K562 (cell line): Measurements from ENCODE around the gene KLHL12. TPM values are rescaled to one million over a fixed set of nuclear protein-coding genes. Genes with fewer than 3 reads are reported as not detected.

Experiments used
- BRCA1 ChIP-seq, 2 experiments: fragments of 450-650 bp in 1 of 2; sonication (generic) in 1 of 2; formaldehyde crosslinking in 1 of 2; IDR thresholded peaks; 2 replicates each; pipeline versions ENCODE4 v1.5.0 to v1.6.1; 2017 to 2020; ENCODE audit warnings: mild to moderate bottlenecking in 1 of 2, missing genetic modification reagents in 1 of 2
- CXXC5 ChIP-seq: fragments of 250-450 bp; sonication (Bioruptor Pico); IDR thresholded peaks from 2 replicates; pipeline ENCODE4 v1.8.0; 2022; ENCODE audit warnings: inconsistent platforms, mild to moderate bottlenecking, moderate library complexity
- DLX4 ChIP-seq: fragments of 250-450 bp; sonication (Bioruptor Pico); IDR thresholded peaks from 2 replicates; pipeline ENCODE4 v1.6.1; 2021; ENCODE audit warnings: mild to moderate bottlenecking
- HCFC1 ChIP-seq: IDR thresholded peaks from 2 replicates; pipeline ENCODE4 v1.6.1; 2012; ENCODE audit warnings: low read depth, low read length, improper control_type of control experiment
- HMG20A ChIP-seq: fragments of 450-650 bp; formaldehyde crosslinking; conservative IDR thresholded peaks from 2 replicates; pipeline ENCODE4 v1.4.0; 2020; ENCODE audit warnings: mild to moderate bottlenecking, mixed read lengths
- HMGN3 ChIP-seq: IDR thresholded peaks from 2 replicates; pipeline ENCODE4 v1.6.1; 2011; ENCODE audit warnings: borderline replicate concordance, low read depth, mild to moderate bottlenecking, mixed read lengths, low read length; ENCODE audit not compliant: insufficient read length; ENCODE audit errors: extremely low read depth
- HNRNPUL1 ChIP-seq: fragments of 200-400 bp; formaldehyde crosslinking; IDR thresholded peaks from 2 replicates; pipeline ENCODE4 v1.6.1; 2017; ENCODE audit warnings: low read length
- ID3 ChIP-seq, 2 experiments: fragments of 250-450 bp in 1 of 2; fragments of 450-650 bp in 1 of 2; sonication (Bioruptor Pico) in 1 of 2; IDR thresholded peaks; 2 replicates each; pipeline versions ENCODE4 v1.6.1 to v1.8.0; 2016 to 2021; ENCODE audit warnings: mild to moderate bottlenecking in 2 of 2, moderate library complexity in 2 of 2, missing compliant biosample characterization in 1 of 2, missing genetic modification characterization in 1 of 2
- MAFK ChIP-seq: IDR thresholded peaks from 2 replicates; pipeline ENCODE4 v1.6.1; 2011; ENCODE audit warnings: low read length, improper control_type of control experiment
- MTA2 ChIP-seq: fragments of 450-650 bp; IDR thresholded peaks from 2 replicates; pipeline ENCODE4 v1.6.1; 2016; ENCODE audit warnings: low read depth
- NONO ChIP-seq, 2 experiments: fragments of 200-400 bp in 1 of 2; fragments of 450-650 bp in 1 of 2; formaldehyde crosslinking in 1 of 2; IDR thresholded peaks; 2 replicates each; pipeline ENCODE4 v1.6.1; 2017; ENCODE audit warnings: low read depth in 2 of 2, mild to moderate bottlenecking in 2 of 2, moderate library complexity in 2 of 2, low read length in 1 of 2
- NR2C2 ChIP-seq, 2 experiments: fragments of 200-800 bp in 1 of 2; sonication (Bioruptor generic) in 1 of 2; sonication (generic) in 1 of 2; formaldehyde crosslinking in 1 of 2; IDR thresholded peaks; 2 replicates each; pipeline versions ENCODE4 v1.6.1 to v1.8.0; 2016 to 2022; ENCODE audit warnings: mild to moderate bottlenecking in 1 of 2, missing compliant biosample characterization in 1 of 2, missing genetic modification characterization in 1 of 2, missing genetic modification reagents in 1 of 2
- PHB ChIP-seq: fragments of 250-450 bp; sonication (Bioruptor Pico); IDR thresholded peaks from 2 replicates; pipeline ENCODE4 v1.5.0; 2021
- PHB2 ChIP-seq: fragments of 450-650 bp; IDR thresholded peaks from 2 replicates; pipeline ENCODE4 v1.6.1; 2017; ENCODE audit warnings: low read depth
- RBFOX2 ChIP-seq: fragments of 200-400 bp; formaldehyde crosslinking; IDR thresholded peaks from 2 replicates; pipeline ENCODE4 v1.6.1; 2017; ENCODE audit warnings: low read depth, mild to moderate bottlenecking, low read length, moderate library complexity
- RNF2 ChIP-seq: sonication (generic); IDR thresholded peaks from 2 replicates; pipeline ENCODE4 v1.6.1; 2016
- SAP30 ChIP-seq: fragments of 200-600 bp; sonication (generic); IDR thresholded peaks from 2 replicates; pipeline ENCODE4 v1.6.1; 2012; ENCODE audit warnings: borderline replicate concordance, low read depth, mild to moderate bottlenecking, moderate library complexity, low read length, control low read depth, inconsistent platforms; ENCODE audit not compliant: insufficient read depth, poor library complexity, severe bottlenecking
- TAF9B ChIP-seq: fragments of 450-650 bp; IDR thresholded peaks from 2 replicates; pipeline ENCODE4 v1.6.1; 2018; ENCODE audit warnings: mild to moderate bottlenecking; ENCODE audit not compliant: partially characterized antibody
- TAL1 ChIP-seq: fragments of 450-650 bp; IDR thresholded peaks from 2 replicates; pipeline ENCODE4 v1.6.1; 2016; ENCODE audit warnings: mild to moderate bottlenecking
- ZBTB17 ChIP-seq: fragments of 450-650 bp; formaldehyde crosslinking; IDR thresholded peaks from 2 replicates; pipeline ENCODE4 v1.4.0; 2020; ENCODE audit warnings: mild to moderate bottlenecking
- ZBTB26 ChIP-seq: fragments of 450-650 bp; formaldehyde crosslinking; IDR thresholded peaks from 2 replicates; pipeline ENCODE4 v1.4.0; 2022; ENCODE audit warnings: missing genetic modification characterization
- ZBTB33 ChIP-seq: sonication (generic); formaldehyde crosslinking; IDR thresholded peaks from 2 replicates; pipeline ENCODE4 v1.8.1; 2023; ENCODE audit warnings: mild to moderate bottlenecking, missing genetic modification reagents
- ZFP30 ChIP-seq: fragments of 250-450 bp; sonication (Bioruptor Pico); IDR thresholded peaks from 2 replicates; pipeline ENCODE4 v1.8.0; 2022; ENCODE audit warnings: moderate library complexity, mild to moderate bottlenecking, inconsistent platforms, borderline replicate concordance
- ZNF717 ChIP-seq: fragments of 250-450 bp; sonication (Bioruptor Pico); IDR thresholded peaks from 2 replicates; pipeline ENCODE4 v1.5.0; 2021
- polyA plus RNA-seq, 8 experiments: library from polyadenylated mRNA; depleted of rRNA in 4 of 8; stranded (reverse) in 5 of 8; unstranded in 3 of 8; fragments of >200 nt; fragmentation: Nextera tagmentation in 2 of 8; fragmentation: Illumina TruSeq in 1 of 8; extraction: Ambion mirVana in 2 of 8; extraction: Trizol in 1 of 8; gene quantifications; 2 replicates each; pipeline versions ENCODE4 v1.2.1 to v1.2.3, GENCODE V29; 2011 to 2014; ENCODE audit warnings: inconsistent platforms in 1 of 8, missing spikeins in 1 of 8
- total RNA-seq, 7 experiments: library from RNA; depleted of rRNA in 6 of 7; stranded (reverse); fragments of >200 nt in 6 of 7; fragmentation: Illumina TruSeq in 2 of 7; extraction: Trizol in 2 of 7; gene quantifications; 2 replicates each; pipeline versions ENCODE4 v1.2.1 to v1.2.3, GENCODE V29; 2011 to 2021; ENCODE audit warnings: low replicate concordance in 1 of 7

KLHL12 gene
- total and polyA plus RNA-seq, 9 of the 15 experiments (the other 6 are each of a cell fraction or from before 2014, with no cell fraction given), result 23.1 to 85.1 (median 35.0) TPM

GRCh38 chr1:202957733-202958543 is 30.9 kb upstream of the KLHL12 start, which contains the start of gene ADIPOR1 (continued):
- 0 out of 2 replicates have a peak, but pooled peaks have one; percentile 24 for TF ChIP-seq NR2C2 (CRISPR knock-in tag; IDR thresholded peaks at IDR 0.05)
- peak; percentile 87 for TF ChIP-seq NR2C2 (tag; IDR thresholded peaks at IDR 0.05)
- TF ChIP-seq ZFP30 (CRISPR knock-in tag), result no peak
- no peak for TF ChIP-seq HMG20A
- peak; percentile 65 for TF ChIP-seq HMGN3
- TF ChIP-seq DLX4 (CRISPR knock-in tag), result no peak
- TF ChIP-seq HCFC1, result peak; percentile 64
- TF ChIP-seq ZNF717 (CRISPR knock-in tag), result peak; percentile 56; the same call in 1 of the 2 replicates
- TF ChIP-seq MTA2, result no peak
- peak; percentile 71; the same call in 1 of the 2 replicates for TF ChIP-seq ZBTB17 (CRISPR knock-in tag)
- TF ChIP-seq ZBTB26, result no peak
- no peak for TF ChIP-seq RNF2
- TF ChIP-seq CXXC5 (CRISPR knock-in tag), result peak; percentile 95
- TF ChIP-seq PHB2, result no peak
- TF ChIP-seq PHB, result peak; percentile 70; the same call in 1 of the 2 replicates
- no peak for TF ChIP-seq BRCA1 (IDR thresholded peaks at IDR 0.05)
- TF ChIP-seq BRCA1 (CRISPR knock-in tag; IDR thresholded peaks at IDR 0.05), result no peak; the same call in 1 of the 2 replicates
- no peak for TF ChIP-seq TAF9B
- no peak for TF ChIP-seq TAL1
- TF ChIP-seq ID3 (CRISPR knock-in tag; IDR thresholded peaks at IDR 0.05), result no peak
- TF ChIP-seq ID3 (tag; IDR thresholded peaks at IDR 0.05), result peak; percentile 76
- TF ChIP-seq ZBTB33 (CRISPR knock-in tag), result no peak
- peak; percentile 74 to 90; a peak in 3 of 4 replicates for TF ChIP-seq NONO (IDR thresholded peaks at IDR 0.05; ENCODE audit: low read depth in 2 of 2, low read length in 1 of 2)
- no peak for TF ChIP-seq MAFK
- peak; percentile 91 for TF ChIP-seq RBFOX2
- TF ChIP-seq HNRNPUL1, result no peak
- TF ChIP-seq SAP30, result peak; percentile 86
